NCI-H187 (cell line): ENCODE measurements around the gene DNMT1.
A peak's percentile ranks its signal among the peaks of the same experiment; 100 is the strongest.

Experiments used
- DNase-seq, 2 experiments: peaks; one replicate each; lab custom pipeline; 2025; lab: John Stamatoyannopoulos, UW

The DNMT1 gene

GRCh38 chr19:10112895-10113591, 81.7 kb downstream of the DNMT1 start:
- DNase-seq, result no peak

DNA sequence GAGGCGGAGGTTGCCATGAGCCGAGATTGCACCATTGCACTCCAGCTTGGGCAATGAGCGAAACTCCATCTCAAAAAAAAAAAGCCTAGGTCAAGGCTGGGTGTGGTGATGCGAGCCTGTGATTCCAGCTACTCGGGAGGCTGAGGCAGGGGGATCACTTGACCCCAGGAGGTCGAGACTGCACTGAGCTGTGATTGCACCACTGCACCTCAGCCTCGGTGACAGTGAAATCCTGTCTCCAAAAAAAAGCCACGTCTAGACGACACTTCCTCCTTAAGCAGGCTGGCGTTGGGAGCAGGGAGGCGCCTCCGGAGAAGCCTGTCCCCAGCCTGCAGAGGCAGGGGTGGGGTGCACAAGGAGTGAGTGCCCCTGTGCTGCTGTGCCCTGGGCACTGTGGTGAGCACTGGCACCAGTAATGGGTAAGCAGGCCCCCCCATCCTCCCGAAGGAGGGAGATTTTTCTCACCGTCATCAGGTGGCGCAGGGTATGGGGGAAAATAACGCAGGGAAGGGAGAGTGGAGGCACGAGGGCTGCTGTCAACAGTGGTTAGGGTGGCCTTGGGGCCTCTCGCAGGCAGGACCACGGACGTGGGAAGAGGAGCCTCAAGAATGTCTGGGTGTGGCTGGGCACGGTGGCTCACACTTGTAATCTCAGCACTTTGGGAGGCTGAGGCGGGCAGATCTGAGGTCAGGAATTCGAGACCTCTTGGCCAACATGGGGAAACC, 82.6 kb downstream of the DNMT1 start:
- no peak for DNase-seq

- DNase-seq, result no peak
These were observed 83.3 kb downstream of the DNMT1 start, which contains the start of gene P2RY11 for GRCh38 chr19:10111405-10111811. Gene P2RY11 (plus strand): TSS chr19:10111693. CDS start chr19:10111722, 29 bp downstream.

GRCh38 chr19:10110972-10111317, 83.8 kb downstream of the DNMT1 start:
- DNase-seq, result no peak

GRCh38 chr19:10110076-10110971, 84.4 kb downstream of the DNMT1 start:
- DNase-seq, result no peak

GRCh38 chr19:10109528-10109927, 85.2 kb downstream of the DNMT1 start:
- DNase-seq, result no peak

DNA sequence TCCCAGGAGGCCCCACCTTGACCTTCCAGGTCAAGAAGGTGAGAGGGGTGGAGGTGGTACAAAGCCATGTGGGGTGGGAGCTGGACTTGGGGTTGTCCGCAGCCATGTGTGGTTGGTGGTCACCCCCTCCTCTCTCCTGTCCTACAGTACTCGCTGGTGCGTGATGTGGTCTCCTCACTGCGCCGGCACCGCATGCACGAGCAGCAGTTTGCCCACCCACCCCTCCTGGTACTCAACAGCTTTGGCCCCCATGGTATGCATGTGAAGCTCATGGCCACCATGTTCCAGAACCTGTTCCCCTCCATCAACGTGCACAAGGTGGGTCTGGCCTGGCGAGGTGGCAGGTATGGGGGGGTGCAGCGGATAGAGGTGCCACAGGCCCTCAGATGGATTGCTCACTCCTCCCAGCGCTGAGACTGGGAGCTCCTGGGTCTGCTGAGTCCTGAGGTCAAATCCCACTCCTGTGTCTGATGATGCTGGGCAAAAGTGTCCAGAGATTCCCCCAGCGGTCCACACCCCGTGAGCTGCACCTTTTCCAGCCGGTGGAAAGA, 86.9 kb downstream of the DNMT1 start:
- DNase-seq, result no peak

- DNase-seq, result no peak
These were observed 87.5 kb downstream of the DNMT1 start for GRCh38 chr19:10107254-10107653.

DNA sequence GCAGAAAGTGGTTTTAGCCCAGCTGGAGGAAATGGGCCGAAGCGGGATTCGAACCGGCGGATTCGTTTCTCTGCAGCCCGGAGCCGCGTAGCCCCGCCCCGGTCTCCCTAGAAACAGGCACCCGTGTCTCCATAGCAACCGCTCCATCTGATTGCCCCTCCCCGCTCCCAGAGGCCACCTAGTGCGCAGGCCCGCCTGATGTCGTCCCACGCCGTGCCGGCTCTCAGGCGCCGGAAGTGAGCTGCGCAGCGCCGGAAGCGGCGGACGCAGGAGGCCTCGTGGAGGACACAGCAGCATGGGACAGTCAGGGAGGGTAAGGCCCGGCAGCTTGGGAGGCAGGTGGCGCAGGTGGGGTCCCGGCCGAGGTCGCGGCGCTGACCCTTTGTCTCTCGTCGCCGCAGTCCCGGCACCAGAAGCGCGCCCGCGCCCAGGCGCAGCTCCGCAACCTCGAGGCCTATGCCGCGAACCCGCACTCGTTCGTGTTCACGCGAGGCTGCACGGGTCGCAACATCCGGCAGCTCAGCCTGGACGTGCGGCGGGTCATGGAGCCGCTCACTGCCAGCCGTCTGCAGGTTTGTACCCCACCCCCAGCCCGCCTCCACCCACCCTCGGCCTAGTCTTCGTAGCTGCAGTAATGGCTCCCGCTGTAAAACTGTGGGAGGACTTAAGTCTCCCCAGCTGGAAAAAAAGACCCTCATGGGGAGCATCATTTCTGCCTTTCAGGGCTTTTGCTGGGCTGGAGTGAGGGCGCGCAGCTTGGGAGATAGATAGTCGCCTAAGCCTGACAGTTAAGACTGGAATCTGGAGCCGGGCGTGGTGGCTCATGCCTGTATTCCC, 88.4 kb downstream of the DNMT1 start, which contains the start of gene PPAN:
TSS of gene PPAN (plus strand) at position 263 of the 837 bp plus-strand sequence. CDS start at position 296, 33 bp downstream.
- DNase-seq, result peak; percentile 55 to 93

DNA sequence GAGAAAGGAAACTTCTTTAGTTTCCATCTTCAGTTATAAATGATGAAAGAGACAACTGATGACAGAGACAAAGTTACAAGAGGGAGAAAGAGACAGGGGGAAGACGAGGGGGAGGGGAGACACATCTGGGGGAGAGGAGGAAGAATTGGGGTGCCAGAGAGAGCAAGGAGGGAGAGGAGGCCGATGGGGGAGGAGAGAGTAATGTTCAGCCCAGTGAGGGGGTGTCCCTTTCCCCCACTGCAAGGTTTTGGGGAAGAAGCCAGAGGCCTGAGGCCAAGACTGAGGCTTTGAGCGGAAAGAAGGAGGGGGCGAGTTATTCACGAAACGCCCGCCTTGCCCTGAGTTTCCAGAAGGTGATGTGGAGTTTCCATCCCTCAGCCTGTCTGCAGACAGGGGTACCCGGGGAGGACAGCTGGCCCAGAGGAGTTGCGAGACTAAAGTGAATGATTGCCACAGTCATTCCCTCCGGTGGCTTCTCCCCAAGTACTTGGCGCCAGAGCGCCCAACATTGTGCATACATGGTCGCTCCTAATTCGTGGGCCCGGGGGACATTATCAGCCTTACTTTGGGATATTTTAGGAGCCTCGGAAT, 89.1 kb downstream of the DNMT1 start:
- no peak for DNase-seq

DNA sequence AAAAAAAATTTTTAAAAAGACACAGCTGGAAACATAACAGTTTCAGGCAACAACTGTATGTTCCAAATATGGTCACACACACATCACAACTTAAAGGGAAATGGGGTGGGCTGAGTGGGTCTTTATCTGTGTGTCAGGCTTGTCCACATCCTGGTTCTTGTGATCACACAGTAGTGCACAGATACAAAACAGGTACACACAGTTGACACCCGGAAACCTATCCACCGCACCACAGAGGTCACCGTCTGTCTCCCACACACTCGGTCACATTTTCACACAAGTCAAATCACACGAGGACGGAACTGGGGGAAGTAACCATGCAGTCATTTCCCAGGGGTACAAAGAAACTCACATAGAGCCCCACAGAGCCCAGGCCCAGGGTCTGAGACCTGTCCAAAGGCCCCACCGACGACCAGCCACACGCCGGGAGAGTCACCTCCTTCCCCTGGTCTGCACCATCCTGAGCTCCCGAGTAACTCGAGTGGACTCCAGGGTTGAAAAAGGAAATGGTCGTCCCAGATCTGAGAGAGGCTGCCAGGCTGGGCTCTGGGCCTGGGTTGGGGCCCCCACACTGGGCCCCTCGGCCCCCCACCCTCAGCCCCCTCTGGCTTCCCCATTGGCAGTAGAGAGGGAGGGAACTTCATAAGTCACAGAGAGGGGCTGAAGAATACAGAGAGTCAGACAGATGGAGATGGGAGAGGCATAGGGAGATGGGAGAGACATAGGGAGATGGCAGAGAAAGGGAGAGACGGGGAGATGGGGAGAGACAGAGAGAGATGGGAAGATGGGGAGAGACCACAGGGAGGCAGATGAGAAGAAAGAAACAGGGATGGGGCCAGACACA, 89.9 kb downstream of the DNMT1 start:
- DNase-seq, result no peak

DNA sequence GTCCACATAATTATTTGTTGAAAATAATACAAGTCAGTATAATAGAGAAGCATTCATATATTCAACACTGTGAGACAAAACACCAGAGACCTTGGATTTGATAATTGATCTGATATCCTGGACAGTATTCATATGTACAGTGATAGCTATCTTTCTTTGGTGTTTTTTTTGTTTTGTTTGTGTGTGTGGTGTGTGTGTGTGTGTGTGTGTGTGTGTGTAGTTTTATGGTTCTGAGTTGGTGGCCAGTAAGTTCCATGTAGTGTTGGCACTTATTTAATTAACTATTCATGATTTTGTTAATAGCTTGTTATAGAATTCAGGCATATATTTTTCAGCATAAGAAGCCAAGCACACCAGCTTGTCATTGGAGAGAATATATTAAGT, 90.6 kb downstream of the DNMT1 start:
- DNase-seq, result no peak

DNA sequence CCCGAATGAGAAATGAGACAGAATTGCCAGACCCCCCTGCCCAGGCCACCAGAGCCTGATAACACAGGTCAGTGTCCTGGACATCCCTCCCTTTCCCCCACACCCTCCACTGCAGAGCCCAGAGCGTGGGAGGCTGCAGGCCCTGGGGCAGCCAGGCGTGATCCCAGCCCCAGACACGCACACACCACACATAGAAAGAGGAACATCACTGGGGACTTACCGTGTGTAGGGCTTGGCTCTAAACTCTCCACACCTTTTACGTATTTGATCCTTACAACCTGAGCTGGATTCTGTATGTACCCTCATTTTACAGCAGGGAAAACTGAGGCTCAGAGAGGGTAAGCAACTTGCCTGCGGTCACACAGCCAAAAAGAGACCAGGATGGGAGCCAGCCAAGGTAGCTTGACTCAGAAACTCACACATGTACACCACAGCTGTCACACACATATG, 91.9 kb downstream of the DNMT1 start:
- no peak for DNase-seq

DNA sequence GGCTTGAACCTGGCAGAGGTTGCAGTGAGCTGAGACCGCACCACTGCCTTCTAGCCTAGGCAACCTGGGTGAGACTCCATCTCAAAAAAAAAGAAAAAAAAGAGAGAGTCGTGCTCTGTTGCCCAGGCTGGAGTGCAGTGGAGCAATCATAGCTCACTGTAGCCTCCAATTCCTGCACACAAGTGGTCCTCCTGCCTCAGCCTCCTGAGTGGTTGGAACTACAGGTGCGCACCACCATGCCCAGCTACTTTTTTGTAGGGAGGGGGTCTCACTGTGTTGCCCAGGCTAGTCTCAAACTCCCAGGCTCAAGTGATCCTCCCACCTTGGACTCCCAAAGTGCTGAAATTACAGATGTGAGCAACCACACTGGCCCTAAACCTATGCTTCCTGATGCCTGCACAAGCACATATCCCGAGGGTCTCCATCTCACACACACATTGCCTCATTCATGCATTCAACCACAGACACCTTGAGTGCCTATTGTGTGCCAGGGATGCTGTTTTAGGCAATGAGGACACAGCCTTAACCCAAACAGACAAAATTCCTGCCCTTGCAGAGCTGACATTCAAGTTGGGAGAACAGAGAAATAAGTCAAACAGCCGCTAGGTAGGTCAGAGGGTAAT, 94.5 kb downstream of the DNMT1 start:
- no peak for DNase-seq

GRCh38 chr19:10096615-10096963, 98.2 kb downstream of the DNMT1 start:
- DNase-seq, result no peak

DNA sequence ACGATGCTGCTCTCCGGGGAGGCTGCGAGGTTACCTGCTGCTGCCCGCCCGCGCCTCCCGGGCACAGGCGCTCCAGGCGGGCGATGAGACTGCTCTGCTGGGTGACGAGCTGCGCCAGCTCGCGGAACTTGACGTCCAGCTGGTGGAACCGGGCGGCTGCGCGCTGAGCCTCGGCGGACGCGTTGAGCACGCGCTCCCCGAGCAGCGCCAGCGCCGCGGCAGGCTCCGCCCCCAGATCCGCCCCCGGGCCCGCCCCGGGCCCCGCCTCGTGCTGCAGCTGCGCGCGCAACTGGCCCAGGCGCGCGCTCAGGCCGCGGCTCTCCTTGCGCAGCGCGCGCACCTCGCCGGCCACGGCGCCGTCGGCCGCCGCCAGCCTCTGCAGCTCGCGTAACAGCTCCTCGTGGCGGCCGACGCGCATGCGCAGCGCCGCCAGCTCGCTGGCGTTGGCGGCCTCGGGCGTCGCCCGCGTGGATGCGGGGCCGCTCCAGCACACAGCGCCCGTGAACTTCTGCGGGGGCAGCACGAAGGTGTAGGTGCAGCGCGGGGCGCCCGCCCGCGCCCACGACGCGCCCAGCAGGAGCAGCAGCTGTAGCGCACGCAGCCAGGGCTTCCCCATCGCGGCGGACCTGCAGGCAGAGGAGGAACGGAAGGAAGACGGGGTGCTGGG, 98.7 kb downstream of the DNMT1 start:
- DNase-seq, result peak; percentile 45 to 85

DNA sequence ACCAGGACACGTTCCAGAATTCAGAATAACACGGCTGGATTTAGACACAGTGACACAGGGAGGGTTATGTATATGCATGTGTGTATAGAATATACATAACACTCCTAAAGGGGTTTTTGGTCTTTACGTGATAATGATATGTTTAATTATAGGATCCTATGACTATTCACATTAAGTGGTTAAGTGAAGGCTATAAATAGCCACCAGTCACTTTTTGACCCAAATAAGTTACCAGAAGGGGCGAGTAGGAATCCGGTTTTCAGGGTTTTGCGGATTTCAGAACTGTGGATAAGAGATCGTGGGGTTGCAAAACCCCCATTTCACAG, 99.2 kb downstream of the DNMT1 start:
- DNase-seq, result no peak

DNA sequence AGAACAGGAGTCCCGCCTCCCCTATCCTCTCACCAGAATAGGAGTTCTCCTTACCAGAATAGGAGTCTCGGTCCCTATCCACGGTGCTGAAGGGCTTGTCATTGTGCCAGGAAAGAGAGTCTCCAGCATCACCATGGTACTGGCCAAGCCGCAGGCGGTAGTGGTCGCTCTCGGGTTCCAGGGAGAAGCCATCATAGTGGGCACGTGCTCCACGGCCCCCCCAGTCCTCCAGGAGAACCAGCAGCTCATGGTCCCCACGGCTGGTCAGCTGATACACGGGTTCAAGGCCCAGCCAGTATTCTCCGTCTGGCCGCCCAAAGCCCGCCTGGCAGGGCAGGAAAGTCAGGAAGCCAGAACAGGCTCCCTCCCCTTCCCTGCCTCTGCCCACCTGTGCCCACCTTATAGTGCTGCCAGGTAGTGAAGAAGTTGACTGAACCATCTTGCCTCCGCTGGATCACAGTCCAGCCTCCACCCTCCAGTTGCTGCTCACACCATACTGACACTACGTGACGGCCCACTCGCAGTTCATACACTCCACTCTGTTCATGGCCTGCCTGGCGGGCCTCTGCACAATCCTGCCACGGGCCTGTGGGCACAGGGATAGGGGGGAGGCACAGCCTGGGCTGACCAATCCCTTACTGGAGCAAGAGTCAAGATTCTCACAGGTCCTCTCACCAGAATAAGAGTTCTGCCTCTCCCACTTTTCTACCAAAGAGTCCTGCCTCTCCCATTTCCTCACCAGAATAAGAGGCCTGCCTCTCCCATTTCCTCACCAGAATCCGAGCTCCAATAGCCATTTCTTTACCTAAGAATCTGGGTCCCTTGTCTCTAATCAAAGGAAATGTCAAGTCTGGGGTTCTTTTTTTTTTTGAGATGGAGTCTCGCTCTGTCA, 101.2 kb downstream of the DNMT1 start:
- DNase-seq, result no peak
